A673 (cell line): ENCODE measurements around the gene ITIH5. TPM values are rescaled to one million over a fixed set of nuclear protein-coding genes. Genes with fewer than 3 reads are reported as not detected.
"Not testable (repeated sequence)": the region's sequence is repeated elsewhere in the genome, so short reads cannot be mapped to it uniquely, and the experiment has no call there.

Experiments
- BruUV-seq: library from RNA; stranded (reverse); fragments of 400-500 nt; replicated peaks from 2 replicates; lab custom pipeline; 2021; lab: Mats Ljungman, UMichigan
- CTCF ChIA-PET: fragments of 300-600 bp; sonication (Branson Sonifier 250); formaldehyde crosslinking; loops from one replicate; lab custom pipeline; 2022; ENCODE audit warnings: antibody characterized with exemption; lab: Charles Lee
- POLR2A ChIA-PET: fragments of 300-600 bp; sonication (Branson Sonifier 250); formaldehyde crosslinking; loops from one replicate; lab custom pipeline; 2022; ENCODE audit warnings: antibody characterized with exemption; ENCODE audit not compliant: low non-redundant PET; lab: Charles Lee
- DNase-seq: peaks from one replicate; pipeline ENCODE4 v3.0.0-alpha.2; 2015; ENCODE audit warnings: low spot score
- H3K27ac ChIP-seq: fragments of 200-600 bp; sonication (generic); 2 replicates; pipeline ENCODE4 v1.5.1; 2016; ENCODE audit warnings: mixed run types, low read depth, mild to moderate bottlenecking, mixed read lengths, antibody characterized with exemption, low read length; ENCODE audit not compliant: poor library complexity, severe bottlenecking
- H3K27me3 ChIP-seq: fragments of 200-600 bp; sonication (generic); replicated peaks from 2 replicates; pipeline ENCODE4 v1.6.1; 2017; ENCODE audit warnings: mixed run types, low read depth, mild to moderate bottlenecking, mixed read lengths, antibody characterized with exemption, low read length; ENCODE audit not compliant: insufficient read depth, poor library complexity
- H3K36me3 ChIP-seq: fragments of 200-600 bp; sonication (generic); 2 replicates; pipeline ENCODE4 v1.6.1; 2016; ENCODE audit warnings: mixed run types, mild to moderate bottlenecking, mixed read lengths, antibody characterized with exemption, low read length; ENCODE audit not compliant: insufficient read depth, poor library complexity, severe bottlenecking
- H3K4me1 ChIP-seq: fragments of 200-600 bp; sonication (generic); 2 replicates; pipeline ENCODE4 v1.6.1; 2017; ENCODE audit warnings: mixed run types, mild to moderate bottlenecking, mixed read lengths, antibody characterized with exemption, low read length; ENCODE audit not compliant: insufficient read depth, poor library complexity, severe bottlenecking
- H3K4me3 ChIP-seq: fragments of 200-600 bp; sonication (generic); 2 replicates; pipeline ENCODE4 v1.5.1; 2016; ENCODE audit warnings: low read depth, mixed run types, mild to moderate bottlenecking, mixed read lengths, low read length; ENCODE audit not compliant: poor library complexity, severe bottlenecking
- H3K9me3 ChIP-seq: fragments of 200-600 bp; sonication (generic); 2 replicates; pipeline ENCODE4 v1.6.1; 2016; ENCODE audit warnings: mixed run types, low read depth, mild to moderate bottlenecking, mixed read lengths, antibody characterized with exemption, low read length; ENCODE audit not compliant: poor library complexity, severe bottlenecking
- CTCF ChIP-seq: fragments of 300-800, 200-600 bp; sonication (generic); conservative IDR thresholded peaks from 2 replicates; pipeline ENCODE4 v1.5.1; 2017; ENCODE audit warnings: low read depth, mild to moderate bottlenecking, antibody characterized with exemption, low read length, moderate library complexity, mixed read lengths
- EZH2 ChIP-seq: fragments of 200-600 bp; sonication (generic); IDR thresholded peaks from 2 replicates; pipeline ENCODE4 v1.6.1; 2017; ENCODE audit warnings: borderline replicate concordance, low read depth, mild to moderate bottlenecking, mixed read lengths, antibody characterized with exemption, low read length; ENCODE audit not compliant: poor library complexity, severe bottlenecking
- intact Hi-C: fragments of 100-400 bp; cut with micrococcal nuclease; formaldehyde crosslinking; loops from one replicate; pipeline ENCODE4 v1.10.0; 2022; ENCODE audit not compliant: unreplicated experiment
- total RNA-seq: library from RNA; stranded (reverse); gene quantifications from 2 replicates; pipeline ENCODE4 v1.2.3, GENCODE V29; 2021

The ITIH5 gene
- total RNA-seq, 1 experiment from 2014 or later: not detected

- no peak overlapping the region for H3K4me3 ChIP-seq
- intact Hi-C loops: no loop called here
- peaks cover 6% of the 10 kb centered on the region for H3K4me1 ChIP-seq
- TF ChIP-seq EZH2 (no peak), CTCF (no peak)
- no peak overlapping the region for H3K27ac ChIP-seq
- BruUV-seq: no TSS peak
- no peaks in the 10 kb centered on the region for H3K9me3 ChIP-seq
- H3K27me3 ChIP-seq: peaks cover 65% of the 10 kb centered on the region
- ChIA-PET POLR2A (no interaction called here), CTCF (interaction anchor here (1.7 kb wide), 1 partner anchor 25 kb away, joined by 5 read pairs; no protein-coding TSS in a partner anchor)
- no peaks in the 10 kb centered on the region for H3K36me3 ChIP-seq
- DNase-seq: no peak
Measured at GRCh38 chr10:7662522-7662921, 4.2 kb downstream of the ITIH5 start.

- POLR2A ChIA-PET: no interaction called here
- no peak overlapping the region for H3K27ac ChIP-seq
- no TSS peak for BruUV-seq
- peaks cover 60% of the 10 kb centered on the region for H3K27me3 ChIP-seq
- no peaks in the 10 kb centered on the region for H3K9me3 ChIP-seq
- no peaks in the 10 kb centered on the region for H3K36me3 ChIP-seq
- intact Hi-C loops: no loop called here
- TF ChIP-seq CTCF (no peak), EZH2 (no peak)
- DNase-seq: no peak
- no peak overlapping the region for H3K4me3 ChIP-seq
- H3K4me1 ChIP-seq: no peaks in the 10 kb centered on the region
- CTCF ChIA-PET: interaction anchor here (0.8 kb wide), 1 partner anchor 134 kb away, joined by 4 read pairs; no protein-coding TSS in a partner anchor
Measured at GRCh38 chr10:7659560-7659959, 7.2 kb downstream of the ITIH5 start.

DNA sequence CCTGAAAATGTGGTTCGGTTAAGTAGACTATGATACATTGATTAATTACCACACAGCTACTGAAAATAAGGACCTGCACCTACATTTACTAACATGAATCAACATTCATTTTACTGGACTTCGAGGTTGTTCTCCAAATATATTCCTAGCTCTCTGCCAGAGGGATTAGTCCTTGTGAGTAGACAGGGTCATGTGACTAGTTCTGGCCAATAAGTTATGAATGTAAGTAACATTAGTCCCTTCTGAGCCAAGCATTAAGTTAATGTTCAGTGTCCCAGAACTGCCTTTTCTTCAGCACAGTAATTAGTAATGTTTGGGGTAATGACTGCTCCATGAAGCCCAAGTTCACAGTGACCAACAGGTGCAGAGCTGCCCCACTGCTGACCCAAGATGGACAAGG is 9.2 kb downstream of the ITIH5 start:
- DNase-seq: no peak
- no peak overlapping the region for H3K4me3 ChIP-seq
- intact Hi-C loops: no loop called here
- no TSS peak for BruUV-seq
- H3K27ac ChIP-seq: no peak overlapping the region
- H3K9me3 ChIP-seq: no peaks in the 10 kb centered on the region
- ChIA-PET POLR2A (no interaction called here), CTCF (no interaction called here)
- H3K27me3 ChIP-seq: peaks cover 55% of the 10 kb centered on the region
- H3K4me1 ChIP-seq: no peaks in the 10 kb centered on the region
- H3K36me3 ChIP-seq: no peaks in the 10 kb centered on the region
- no peak for TF ChIP-seq EZH2
- TF ChIP-seq CTCF: no peak

DNA sequence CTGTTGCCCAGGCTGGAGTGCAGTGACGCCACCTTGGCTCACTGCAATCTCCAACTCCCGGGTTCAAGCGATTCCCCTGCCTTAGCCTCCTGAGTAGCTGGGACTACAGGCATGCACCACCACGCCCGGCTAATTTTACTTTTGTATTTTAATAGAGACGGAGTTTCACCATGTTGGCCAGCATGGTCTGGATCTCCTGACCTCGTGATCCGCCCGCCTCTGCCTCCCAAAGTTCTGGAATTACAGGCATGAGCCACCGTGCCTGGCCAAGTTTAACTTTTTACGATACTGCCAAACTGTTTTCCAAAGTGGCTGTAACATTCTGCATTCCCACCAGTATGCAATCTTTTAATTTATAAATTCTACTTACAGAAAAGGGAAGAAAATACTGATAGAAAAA is 9.7 kb downstream of the ITIH5 start:
- peaks cover 56% of the 10 kb centered on the region for H3K27me3 ChIP-seq
- H3K27ac ChIP-seq, H3K4me3 ChIP-seq, DNase-seq, intact Hi-C loops, BruUV-seq, CTCF ChIA-PET, H3K36me3 ChIP-seq, POLR2A ChIA-PET, H3K9me3 ChIP-seq, H3K4me1 ChIP-seq: not testable (repeated sequence)
